Spinal cord (tissue), 10 donors: ENCODE data around the gene LSM11. TPM values are rescaled to one million over a fixed set of nuclear protein-coding genes. Genes with fewer than 3 reads are reported as not detected.
A peak's percentile ranks its signal among the peaks of the same experiment; 100 is the strongest.

Experiments
- DNase-seq, 6 donors: peaks; one replicate each; pipeline versions ENCODE4 v3.0.0 to v3.0.0-alpha.2; 2013 to 2015; ENCODE audit warnings: low spot score in 6 of 6, low read depth in 4 of 6
- H3K27ac ChIP-seq: one replicate; pipeline ENCODE4 v1.5.1; 2013; ENCODE audit warnings: low read depth, low read length, control low read depth
- H3K27me3 ChIP-seq: one replicate; pipeline ENCODE4 v1.6.1; 2013; ENCODE audit warnings: low read length; ENCODE audit not compliant: control insufficient read depth, insufficient read depth
- H3K36me3 ChIP-seq: one replicate; pipeline ENCODE4 v1.6.1; 2013; ENCODE audit warnings: low read length; ENCODE audit not compliant: control insufficient read depth, insufficient read depth
- H3K4me1 ChIP-seq: one replicate; pipeline ENCODE4 v1.6.1; 2013; ENCODE audit warnings: low read length; ENCODE audit not compliant: control insufficient read depth, insufficient read depth
- H3K4me3 ChIP-seq: one replicate; pipeline ENCODE4 v1.5.1; 2013; ENCODE audit warnings: low read depth, low read length, control low read depth
- H3K9me3 ChIP-seq: one replicate; pipeline ENCODE4 v1.6.1; 2013; ENCODE audit warnings: low read length; ENCODE audit not compliant: control insufficient read depth, insufficient read depth
- WGBS: methylation state at CpG from one replicate; pipeline ENCODE4 v1.1.5; 2013; ENCODE audit warnings: missing lambda C conversion rate; ENCODE audit not compliant: insufficient coverage; 5-methylcytosine and 5-hydroxymethylcytosine counted together
- polyA plus RNA-seq, 2 donors: library from polyadenylated mRNA; unstranded; fragments of 120-200 nt; gene quantifications; one replicate each; pipeline ENCODE4 v1.2.1, GENCODE V29; 2013; ENCODE audit not compliant: insufficient read length in 2 of 2
- total RNA-seq, 2 donors: library from RNA; depleted of rRNA in 1 of 2; stranded (reverse); fragments of 120-200 nt in 1 of 2; fragments of >200 nt in 1 of 2; gene quantifications; one replicate each; pipeline versions ENCODE4 v1.2.3 to v1.2.4, GENCODE V29; 2013 to 2014
- donor health status: healthy.

Gene LSM11
- total and polyA plus RNA-seq, 4 donors, result 18.7 to 66.3 (median 58.3) TPM

GRCh38 chr5:157731272-157732129 lies 12.0 kb upstream of the LSM11 start, which contains the start of gene THG1L:
TSS of gene THG1L (plus strand) at chr5:157731420. CDS start at chr5:157731441, 21 bp downstream.
- H3K27ac ChIP-seq, result peak within 1 kb of the TSS; percentile 97
- peak; percentile 95 to 100 (median 99) for DNase-seq
- no peaks in the 10 kb centered on the region for H3K9me3 ChIP-seq
- H3K4me3 ChIP-seq, result peak within 1 kb of the TSS; percentile 92
- H3K27me3 ChIP-seq, result no peaks in the 10 kb centered on the region
- H3K4me1 ChIP-seq, result peaks cover 5% of the 10 kb centered on the region
- peaks cover 3% of the 10 kb centered on the region for H3K36me3 ChIP-seq
- 0% methylated on average over 39 of the region's 47 CpGs for WGBS

DNA sequence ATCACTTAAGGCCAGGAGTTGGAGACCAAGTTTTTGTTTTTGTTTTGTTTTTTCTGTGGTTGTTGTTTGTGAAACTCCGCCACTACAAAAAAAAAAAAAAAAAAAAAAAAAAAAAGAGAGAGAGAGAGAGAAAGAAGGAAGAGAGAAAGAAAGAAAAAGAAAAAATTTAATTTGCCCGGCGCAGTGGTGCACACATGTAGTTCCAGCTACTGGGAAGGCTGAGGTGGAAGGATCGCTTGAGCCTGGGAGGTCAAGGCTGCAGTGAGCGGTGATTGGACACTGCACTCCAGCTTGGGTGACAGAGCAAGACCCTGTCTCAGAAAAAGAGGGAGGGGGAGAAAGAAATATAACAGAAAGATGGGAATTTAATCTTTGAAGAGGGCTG lies 11.4 kb upstream of the LSM11 start:
- 79% methylated on average over 4 of the region's 5 CpGs for WGBS
- peaks cover 7% of the 10 kb centered on the region for H3K36me3 ChIP-seq
- H3K4me3 ChIP-seq, result peak overlapping the region; percentile 92
- no peaks in the 10 kb centered on the region for H3K9me3 ChIP-seq
- peak overlapping the region; percentile 97 for H3K27ac ChIP-seq
- H3K27me3 ChIP-seq, result no peaks in the 10 kb centered on the region
- no peak for DNase-seq
- H3K4me1 ChIP-seq, result peaks cover 5% of the 10 kb centered on the region

DNA sequence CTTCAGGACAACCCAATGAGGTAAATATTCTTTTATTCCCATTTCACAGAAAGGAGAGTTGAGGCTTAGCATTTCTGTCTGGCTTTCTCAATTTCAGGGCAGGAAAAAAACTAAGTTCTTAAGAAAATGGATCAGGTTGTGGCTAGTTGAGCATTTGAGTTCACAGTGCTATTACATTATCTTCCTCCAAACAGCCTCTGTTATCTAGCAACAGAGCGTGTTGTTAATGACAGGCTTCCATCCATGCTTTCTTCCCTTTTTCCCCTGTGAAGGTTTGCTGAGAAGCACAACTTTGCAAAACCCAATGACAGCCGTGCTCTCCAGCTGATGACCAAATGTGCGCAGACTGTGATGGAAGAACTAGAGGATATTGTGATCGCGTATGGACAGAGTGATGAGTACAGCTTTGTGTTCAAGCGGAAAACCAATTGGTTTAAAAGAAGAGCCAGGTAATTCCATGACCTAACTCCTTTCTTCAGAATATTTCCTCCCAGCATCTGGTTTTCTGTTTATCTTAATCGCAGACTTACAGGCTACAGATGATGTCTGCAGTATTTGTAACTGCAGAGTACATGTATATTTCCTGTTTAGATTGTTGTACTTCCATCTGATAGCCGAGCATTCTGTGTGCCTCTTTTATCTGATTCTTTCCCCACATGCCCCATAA lies 10.8 kb upstream of the LSM11 start:
- peaks cover 8% of the 10 kb centered on the region for H3K36me3 ChIP-seq
- no peak for DNase-seq
- 94% methylated on average over 3 of the region's 8 CpGs for WGBS
- H3K4me1 ChIP-seq, result peaks cover 5% of the 10 kb centered on the region
- H3K9me3 ChIP-seq, result no peaks in the 10 kb centered on the region
- no peak overlapping the region for H3K27ac ChIP-seq
- H3K4me3 ChIP-seq, result no peak overlapping the region
- no peaks in the 10 kb centered on the region for H3K27me3 ChIP-seq

DNA sequence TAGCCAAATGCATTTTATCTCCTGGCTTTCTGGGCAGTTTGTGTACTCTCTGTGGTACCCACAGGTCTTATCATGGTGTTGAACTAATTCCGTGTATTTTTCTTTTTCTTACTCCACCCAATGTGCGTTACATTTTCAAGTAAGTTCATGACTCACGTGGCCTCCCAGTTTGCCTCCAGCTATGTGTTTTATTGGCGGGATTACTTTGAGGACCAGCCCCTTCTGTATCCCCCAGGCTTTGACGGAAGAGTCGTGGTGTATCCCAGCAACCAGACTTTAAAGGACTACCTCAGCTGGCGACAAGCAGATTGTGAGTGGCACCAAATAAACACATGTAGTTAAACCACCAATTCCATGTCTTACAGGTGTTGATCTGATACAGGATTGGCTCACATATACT lies 9.1 kb upstream of the LSM11 start:
- H3K27ac ChIP-seq, result no peak overlapping the region
- WGBS, result 77% methylated on average over 3 of the region's 7 CpGs

GRCh38 chr5:157735991-157736390 lies 7.5 kb upstream of the LSM11 start:
- 81% methylated on average over 4 of the region's 6 CpGs for WGBS
- no peak for DNase-seq
- Histone ChIP-seq H3K27me3 (no peaks in the 10 kb centered on the region), H3K9me3 (no peaks in the 10 kb centered on the region), H3K4me3 (no peak overlapping the region), H3K36me3 (peaks cover 15% of the 10 kb centered on the region), H3K4me1 (peaks cover 5% of the 10 kb centered on the region), H3K27ac (no peak overlapping the region)

More for the DNA sequence above, 9.1 kb upstream of the LSM11 start:
- Histone ChIP-seq H3K4me3 (no peak overlapping the region), H3K27me3 (no peaks in the 10 kb centered on the region), H3K36me3 (peaks cover 11% of the 10 kb centered on the region), H3K9me3 (no peaks in the 10 kb centered on the region), H3K4me1 (peaks cover 5% of the 10 kb centered on the region)
- no peak for DNase-seq

DNA sequence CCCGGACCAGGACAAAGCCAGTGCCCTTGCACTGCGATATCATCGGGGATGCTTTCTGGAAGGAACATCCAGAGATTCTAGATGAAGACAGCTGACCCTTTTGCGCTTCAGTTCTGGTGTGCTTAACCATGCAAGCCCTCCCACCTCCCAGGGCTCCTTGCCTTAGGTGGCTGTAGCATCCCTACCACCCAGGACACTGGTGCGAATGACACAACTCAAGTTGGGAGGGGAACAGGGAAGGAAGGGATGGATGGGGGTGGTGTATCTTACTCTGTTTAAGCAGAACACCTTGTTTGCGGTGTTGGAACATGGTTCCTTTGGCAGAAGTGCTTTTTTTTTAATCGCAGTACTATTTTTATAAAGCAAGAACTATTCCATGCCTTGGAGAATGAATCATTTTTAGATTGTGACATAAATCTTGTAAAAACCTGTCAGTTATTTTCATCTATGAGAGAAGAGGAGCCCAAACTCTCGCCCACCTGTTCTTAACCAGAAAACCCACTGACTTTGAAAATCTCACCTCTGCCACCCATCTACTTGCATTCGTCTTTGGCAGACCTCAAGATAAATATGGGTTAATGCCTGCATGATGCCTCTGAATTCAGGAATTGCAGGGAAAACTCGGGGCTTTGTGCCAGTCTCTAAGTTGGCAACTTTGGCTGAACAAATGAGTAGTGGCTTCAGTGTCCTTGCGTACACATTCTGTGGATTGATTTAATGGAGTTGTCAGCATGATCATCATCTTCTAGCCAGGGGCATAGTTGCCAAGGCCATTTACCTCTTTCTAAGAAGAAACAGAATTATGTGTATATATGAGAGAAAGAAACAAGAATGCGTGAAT lies 3.9 kb upstream of the LSM11 start:
- no peaks in the 10 kb centered on the region for H3K9me3 ChIP-seq
- peaks cover 4% of the 10 kb centered on the region for H3K4me1 ChIP-seq
- 81% methylated on average over 5 of the region's 12 CpGs for WGBS
- H3K36me3 ChIP-seq, result peaks cover 15% of the 10 kb centered on the region
- H3K27ac ChIP-seq, result no peak overlapping the region
- H3K4me3 ChIP-seq, result no peak overlapping the region
- peak in 1 of 6 donors; percentile 54 for DNase-seq
- H3K27me3 ChIP-seq, result no peaks in the 10 kb centered on the region

DNA sequence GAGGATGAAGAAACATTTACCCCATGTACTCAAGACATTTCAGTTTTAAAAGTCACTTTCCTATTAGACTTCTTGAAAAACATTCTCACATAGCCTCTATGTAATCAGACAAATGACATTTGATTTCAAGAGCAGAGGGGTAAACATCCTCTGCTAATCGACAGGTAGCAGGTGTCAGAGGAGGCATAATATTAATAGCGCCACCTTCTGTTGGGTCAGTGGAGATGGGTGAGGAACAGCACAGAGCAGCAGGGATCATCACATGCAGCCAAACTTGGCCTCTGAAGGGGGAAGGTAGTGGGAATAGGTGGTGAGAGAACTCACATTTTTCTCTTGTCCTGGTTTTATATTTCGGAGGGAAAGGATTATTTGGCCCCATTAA lies 3.3 kb upstream of the LSM11 start:
- H3K4me3 ChIP-seq, result no peak overlapping the region
- H3K4me1 ChIP-seq, result peaks cover 7% of the 10 kb centered on the region
- H3K27me3 ChIP-seq, result no peaks in the 10 kb centered on the region
- no peak for DNase-seq
- no peaks in the 10 kb centered on the region for H3K9me3 ChIP-seq
- WGBS, result 50% methylated on average over 2 of the region's 3 CpGs
- no peak overlapping the region for H3K27ac ChIP-seq
- H3K36me3 ChIP-seq, result peaks cover 15% of the 10 kb centered on the region

DNA sequence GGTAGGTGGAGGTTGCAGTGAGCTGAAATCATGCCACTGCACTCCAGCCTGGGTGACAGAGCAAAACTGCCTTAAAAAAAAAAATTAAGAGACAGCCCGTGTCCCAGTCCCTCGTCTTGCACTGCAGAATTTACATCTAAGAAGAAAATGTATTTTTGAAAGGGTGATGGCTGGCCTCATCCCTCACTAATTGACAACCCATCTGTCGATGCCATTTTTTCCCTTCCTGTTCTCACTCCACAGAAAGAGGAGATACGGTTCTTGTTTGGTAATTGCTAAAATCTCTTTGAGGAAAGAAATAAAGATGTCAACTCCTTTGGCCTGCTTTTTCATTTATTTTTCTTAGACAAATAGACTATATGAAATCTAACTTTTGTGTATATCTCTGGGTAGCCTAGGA lies 2.4 kb upstream of the LSM11 start:
- Histone ChIP-seq H3K4me1 (peaks cover 7% of the 10 kb centered on the region), H3K9me3 (no peaks in the 10 kb centered on the region), H3K27ac (no peak overlapping the region), H3K4me3 (no peak overlapping the region), H3K36me3 (peaks cover 15% of the 10 kb centered on the region), H3K27me3 (no peaks in the 10 kb centered on the region)
- WGBS, result no CpG with 5 or more reads among the region's 4 CpGs
- DNase-seq, result peak in 1 of 6 donors; percentile 33
